Adrenal gland (tissue), 5 donors: ENCODE measurements around the gene TMEM258.

ENCODE experiments used
- POLR2A ChIP-seq, 2 donors: fragments of 450-650 bp; IDR thresholded peaks; one replicate each; pipeline ENCODE4 v1.6.1; 2017; ENCODE audit warnings: antibody characterized with exemption in 2 of 2, mild to moderate bottlenecking in 2 of 2, moderate library complexity in 1 of 2
- TF ChIP-seq, protein P1 (sequence below), 6 experiments: fragments of 450-650 bp in 4 of 6; fragments of 200-600 bp in 2 of 6; sonication (generic) in 1 of 6; IDR thresholded peaks; 1 replicate in 5 of 6; 2 replicates in 1 of 6; pipeline versions ENCODE4 v1.5.1 to v1.8.0; 2016 to 2021; ENCODE audit warnings: antibody characterized with exemption in 6 of 6, mild to moderate bottlenecking in 2 of 6, moderate library complexity in 1 of 6
- donor health status: DM: no; HTN: no; CAD: no.

DNA sequence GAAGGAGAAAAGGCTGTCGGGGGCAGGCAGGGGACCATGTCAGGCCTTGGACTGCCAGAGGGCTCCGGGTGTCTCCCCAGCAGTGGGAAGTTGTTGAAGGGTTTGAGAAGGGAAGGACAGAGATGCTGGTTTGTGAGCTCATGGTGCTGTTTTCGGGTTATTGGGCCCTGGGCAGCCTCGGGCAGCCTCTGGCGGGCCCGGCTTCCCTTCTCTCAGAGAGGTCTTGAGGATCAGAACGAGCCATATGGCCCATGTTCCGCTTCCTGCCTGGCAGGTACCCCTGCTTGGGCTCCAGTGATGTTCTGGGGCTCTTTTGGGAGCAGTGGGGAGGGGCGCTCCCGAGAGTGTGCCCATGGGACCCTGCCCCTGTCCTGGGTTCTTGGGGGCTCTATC is 30.2 kb downstream of the TMEM258 start:
- TF ChIP-seq, protein P1, sequence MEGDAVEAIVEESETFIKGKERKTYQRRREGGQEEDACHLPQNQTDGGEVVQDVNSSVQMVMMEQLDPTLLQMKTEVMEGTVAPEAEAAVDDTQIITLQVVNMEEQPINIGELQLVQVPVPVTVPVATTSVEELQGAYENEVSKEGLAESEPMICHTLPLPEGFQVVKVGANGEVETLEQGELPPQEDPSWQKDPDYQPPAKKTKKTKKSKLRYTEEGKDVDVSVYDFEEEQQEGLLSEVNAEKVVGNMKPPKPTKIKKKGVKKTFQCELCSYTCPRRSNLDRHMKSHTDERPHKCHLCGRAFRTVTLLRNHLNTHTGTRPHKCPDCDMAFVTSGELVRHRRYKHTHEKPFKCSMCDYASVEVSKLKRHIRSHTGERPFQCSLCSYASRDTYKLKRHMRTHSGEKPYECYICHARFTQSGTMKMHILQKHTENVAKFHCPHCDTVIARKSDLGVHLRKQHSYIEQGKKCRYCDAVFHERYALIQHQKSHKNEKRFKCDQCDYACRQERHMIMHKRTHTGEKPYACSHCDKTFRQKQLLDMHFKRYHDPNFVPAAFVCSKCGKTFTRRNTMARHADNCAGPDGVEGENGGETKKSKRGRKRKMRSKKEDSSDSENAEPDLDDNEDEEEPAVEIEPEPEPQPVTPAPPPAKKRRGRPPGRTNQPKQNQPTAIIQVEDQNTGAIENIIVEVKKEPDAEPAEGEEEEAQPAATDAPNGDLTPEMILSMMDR (IDR thresholded peaks at IDR 0.05), result no peak
- TF ChIP-seq POLR2A (IDR thresholded peaks at IDR 0.05), result no peak
